Lower leg skin (tissue), 3 donors: ENCODE results near the gene GPR161.

Experiments used
- CTCF ChIP-seq, 3 donors: fragments of 450-650 bp; IDR thresholded peaks; one replicate each; pipeline ENCODE4 v1.5.1; 2016; ENCODE audit warnings: antibody characterized with exemption in 3 of 3, mild to moderate bottlenecking in 3 of 3, moderate library complexity in 2 of 3
- POLR2A ChIP-seq, 2 donors: fragments of 450-650 bp; IDR thresholded peaks; one replicate each; pipeline ENCODE4 v1.6.1; 2016 to 2017; ENCODE audit warnings: antibody characterized with exemption in 2 of 2, mild to moderate bottlenecking in 1 of 2, moderate library complexity in 1 of 2

DNA sequence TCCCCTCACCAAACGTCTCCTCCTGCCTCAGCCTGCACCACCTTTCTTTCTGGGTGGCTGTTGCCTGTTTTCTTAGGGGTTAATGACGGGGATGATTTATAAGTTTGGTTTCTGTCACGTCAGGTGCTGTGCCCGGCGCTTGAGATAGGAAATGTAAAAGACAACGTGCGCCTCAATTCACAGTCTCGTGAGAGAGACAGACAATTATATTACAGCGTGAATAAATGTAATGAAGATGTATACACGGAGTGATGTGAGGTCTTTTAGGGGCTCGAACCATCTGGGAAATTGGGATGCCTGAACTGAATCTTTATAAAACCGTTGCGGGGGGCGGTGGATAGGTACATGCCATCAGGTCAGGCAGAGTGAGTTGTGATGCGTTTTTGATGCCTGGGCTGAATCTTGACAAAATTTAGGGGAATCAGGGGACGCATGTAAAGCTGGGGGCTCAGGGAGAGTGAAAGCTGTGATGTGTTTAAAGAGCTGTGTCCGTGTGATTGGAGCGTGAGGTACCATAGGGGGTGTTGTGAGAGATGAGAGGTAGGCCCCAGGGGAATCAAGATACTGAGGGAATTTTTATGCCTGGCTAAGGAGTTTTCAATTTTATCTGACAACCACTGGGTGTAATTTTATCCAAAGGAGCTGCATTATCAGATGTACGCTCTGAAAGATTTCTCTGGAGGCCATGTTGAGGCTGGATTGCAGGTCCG is 42.9 kb upstream of the GPR161 start:
- TF ChIP-seq CTCF (IDR thresholded peaks at IDR 0.05): no peak
- no peak for TF ChIP-seq POLR2A (IDR thresholded peaks at IDR 0.05)
